Stimulated activated CD8-positive, alpha-beta memory T cell treated with anti-CD3 and anti-CD28 coated beads, Interleukin-2, amount 100 ng/mL, for 1 hour (primary cell): ENCODE results near the gene PRKD1.

Source experiments
- DNase-seq, 2 donors: peaks; one replicate each; pipeline ENCODE4 v3.0.0-alpha.2; 2020; ENCODE audit warnings: low read depth in 2 of 2

Gene PRKD1

DNA sequence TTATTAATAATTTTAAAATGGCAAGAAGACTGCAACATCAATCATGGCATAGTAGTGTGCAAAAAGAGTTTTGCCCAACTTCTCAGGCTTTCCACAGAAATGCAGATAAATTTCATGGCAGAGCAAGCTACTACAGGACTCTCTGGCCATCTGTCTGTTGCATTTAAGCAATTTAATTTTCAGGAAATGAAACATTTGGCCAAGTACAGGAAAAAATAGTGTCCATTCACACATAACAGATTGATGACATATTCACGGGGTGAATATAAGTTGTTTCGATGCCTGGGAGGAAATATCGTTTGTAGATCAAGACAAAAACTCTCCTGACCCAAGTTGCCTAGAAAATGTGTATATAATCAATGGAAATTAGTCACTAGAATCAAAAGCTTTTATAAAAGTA, 324.0 kb downstream of the PRKD1 start:
- no peak for DNase-seq

DNA sequence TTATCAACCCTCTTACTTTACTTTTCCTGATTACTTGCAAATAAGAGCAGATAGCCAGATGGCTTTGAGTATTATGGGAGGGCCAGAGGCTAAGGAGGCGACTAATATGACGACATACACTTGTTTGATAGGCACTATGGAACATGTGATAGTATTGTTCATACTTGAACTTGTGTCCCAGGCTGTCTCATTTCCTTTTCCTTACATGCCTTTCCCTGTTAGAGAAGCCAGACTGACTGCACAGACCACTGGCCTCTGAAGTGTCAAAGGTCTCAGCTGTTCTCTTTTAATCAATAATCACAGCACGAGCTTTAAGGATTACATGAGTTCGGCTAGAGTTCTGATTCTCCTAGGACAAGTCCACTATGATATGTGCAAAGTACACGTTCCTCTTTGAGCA, 326.0 kb downstream of the PRKD1 start:
- no peak for DNase-seq

DNA sequence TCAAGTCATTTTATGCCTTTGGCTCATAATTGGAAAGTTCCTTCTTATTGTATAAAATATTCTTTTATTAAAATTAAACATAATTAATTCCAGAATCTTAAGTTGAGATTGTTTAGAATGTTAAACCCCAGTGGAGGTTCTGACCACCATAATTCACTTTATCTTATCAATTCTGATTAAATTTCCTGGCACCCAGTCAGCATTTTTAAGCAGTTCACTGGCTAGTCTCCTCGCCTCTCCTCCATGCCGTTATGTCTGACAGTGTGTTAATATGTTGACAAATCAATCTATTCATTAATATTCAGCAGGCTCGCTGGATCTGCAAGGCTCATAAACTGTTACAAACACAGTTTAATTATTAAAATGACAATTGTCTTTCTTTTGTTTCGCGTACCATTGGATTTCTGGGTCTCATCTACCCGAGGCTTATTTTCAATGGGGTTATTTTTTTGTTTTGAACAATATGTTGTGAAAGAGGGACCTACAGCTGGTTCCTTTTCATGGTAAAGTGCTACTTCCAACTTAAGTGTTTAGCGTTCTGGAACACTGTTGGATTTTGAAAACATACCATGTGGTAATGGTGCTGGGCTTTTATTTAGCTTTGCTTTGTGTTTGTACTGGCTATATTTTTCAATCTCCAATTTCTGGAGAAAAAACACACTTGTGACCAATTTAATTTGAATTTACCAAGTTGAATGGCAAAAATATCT, 339.7 kb downstream of the PRKD1 start:
- DNase-seq, result no peak

DNA sequence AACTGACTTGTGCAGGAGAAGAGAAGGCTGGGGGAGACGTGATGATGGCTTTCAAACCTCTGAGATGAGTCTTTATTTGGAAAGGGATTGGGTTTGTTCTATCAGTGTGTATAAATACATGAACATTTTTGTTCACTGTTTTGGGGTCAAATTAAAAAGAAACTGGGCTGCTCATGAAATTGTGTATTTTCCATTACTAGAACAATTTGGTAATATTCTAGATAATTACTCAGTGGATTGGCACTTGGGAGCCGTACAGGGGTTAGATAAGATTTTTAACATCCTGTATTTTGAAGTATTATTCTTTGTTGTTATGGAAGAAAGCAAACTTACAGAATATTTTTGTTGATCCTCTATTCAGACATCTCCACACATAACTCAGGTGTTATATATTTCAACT, 340.6 kb downstream of the PRKD1 start:
- DNase-seq, result no peak

DNA sequence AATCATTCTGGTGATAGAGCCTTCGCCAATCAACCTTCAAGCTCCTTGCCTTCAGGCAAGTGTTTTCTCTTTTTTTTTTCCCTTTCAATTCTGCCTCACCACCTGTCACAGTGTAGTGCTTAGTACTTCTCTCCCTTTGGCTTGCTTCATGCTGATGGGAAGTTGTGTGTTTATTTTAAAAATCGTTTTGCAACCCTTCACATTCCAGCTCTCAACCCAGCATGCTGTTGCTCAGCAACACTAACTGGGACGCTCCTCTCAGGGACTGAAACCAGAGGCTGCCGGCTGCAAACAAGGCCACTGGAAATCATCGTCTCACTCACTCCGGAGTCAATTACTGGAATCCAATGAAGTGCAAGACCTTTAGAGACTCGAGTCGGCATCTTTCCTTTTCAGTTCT, 342.7 kb downstream of the PRKD1 start:
- no peak for DNase-seq

DNA sequence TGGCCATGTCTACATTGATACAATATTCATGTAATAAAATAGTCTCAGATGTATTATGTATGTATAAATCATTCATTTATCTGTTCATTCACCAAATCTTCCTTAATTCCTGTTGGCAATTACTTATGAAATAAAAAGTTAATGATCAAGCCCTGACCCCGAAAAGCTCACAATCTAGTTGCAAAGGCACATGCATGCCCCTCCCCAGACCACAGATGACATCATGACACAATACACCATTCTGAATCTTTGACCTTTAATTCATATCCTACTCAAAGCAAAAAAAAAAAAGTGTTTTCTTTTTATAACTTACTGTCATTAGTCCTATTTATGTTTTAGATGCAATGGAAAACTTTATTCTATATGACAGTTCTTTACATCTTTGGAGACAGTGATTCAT, 346.9 kb downstream of the PRKD1 start:
- DNase-seq, result no peak

DNA sequence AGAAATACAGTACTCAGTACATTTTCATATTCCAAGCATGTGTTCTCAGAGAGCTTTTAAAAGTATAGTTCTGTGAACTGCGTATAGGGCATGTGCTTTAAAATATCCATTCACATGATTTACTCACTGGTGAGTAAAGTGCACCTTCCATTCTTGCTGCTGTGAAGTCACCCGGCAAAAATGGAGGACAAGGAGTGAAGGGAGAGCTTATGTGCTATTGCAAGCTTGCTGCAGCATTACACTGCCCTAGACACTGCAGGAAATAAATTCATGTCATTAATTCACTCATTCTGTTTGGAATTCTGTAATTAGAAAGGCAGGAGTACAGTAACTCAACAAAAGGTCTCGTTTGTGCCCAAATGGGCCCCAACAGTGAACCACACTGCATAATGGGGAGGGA, 347.8 kb downstream of the PRKD1 start:
- no peak for DNase-seq

DNA sequence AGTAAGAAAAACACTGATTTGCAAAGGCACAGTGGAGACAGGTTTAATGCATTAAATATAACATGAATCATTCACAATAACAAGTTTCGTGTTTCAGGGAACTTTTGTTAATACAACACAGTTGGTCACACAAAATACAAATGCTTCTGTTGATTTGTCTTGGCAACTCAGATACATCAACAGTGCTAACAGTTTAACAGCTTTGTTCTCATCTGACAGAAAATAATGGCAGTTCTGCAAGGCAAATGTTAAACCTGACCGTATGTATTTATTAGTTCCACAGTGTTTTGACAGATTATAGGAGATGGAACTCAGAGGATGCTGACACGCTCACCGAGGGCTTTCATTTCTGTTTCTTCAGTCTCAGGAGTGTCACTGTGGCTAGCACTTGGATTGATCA, 350.7 kb downstream of the PRKD1 start:
- no peak for DNase-seq

DNA sequence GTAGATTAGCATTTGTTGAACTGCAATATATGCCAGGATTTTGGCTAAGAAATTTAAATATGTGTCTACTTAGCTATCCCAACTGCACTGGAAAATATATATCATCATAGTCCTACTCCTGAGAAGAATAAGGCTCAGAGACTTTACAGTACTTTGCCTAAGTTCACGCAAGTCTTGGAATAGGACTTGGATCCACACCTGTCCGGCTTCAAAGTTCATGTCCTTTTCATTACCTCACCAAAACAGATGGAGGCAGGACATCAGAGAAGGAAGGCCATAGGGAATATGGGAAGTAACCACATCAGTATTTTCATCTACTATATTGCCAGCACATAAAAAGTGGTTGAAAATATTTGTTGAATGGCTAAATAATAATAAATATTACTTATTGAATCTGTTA, 358.5 kb downstream of the PRKD1 start:
- no peak for DNase-seq

DNA sequence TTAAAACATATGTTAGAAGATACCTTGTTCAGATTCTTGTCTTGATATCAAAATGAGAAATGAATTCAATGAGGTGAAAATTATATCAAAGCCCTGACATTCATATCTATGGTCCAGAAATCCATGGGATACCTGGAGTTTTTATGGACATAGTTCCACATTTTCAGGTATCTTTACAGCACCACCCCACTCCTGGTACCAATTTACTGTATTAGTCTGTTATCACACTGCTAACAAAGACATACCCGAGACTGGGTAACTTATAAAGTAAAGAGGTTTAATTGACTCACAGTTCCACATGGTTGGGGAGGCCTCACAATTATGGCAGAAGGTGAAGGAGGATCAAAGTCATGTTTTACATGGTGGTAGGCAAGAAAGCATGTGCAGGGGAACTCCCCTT, 361.5 kb downstream of the PRKD1 start:
- DNase-seq, result no peak

DNA sequence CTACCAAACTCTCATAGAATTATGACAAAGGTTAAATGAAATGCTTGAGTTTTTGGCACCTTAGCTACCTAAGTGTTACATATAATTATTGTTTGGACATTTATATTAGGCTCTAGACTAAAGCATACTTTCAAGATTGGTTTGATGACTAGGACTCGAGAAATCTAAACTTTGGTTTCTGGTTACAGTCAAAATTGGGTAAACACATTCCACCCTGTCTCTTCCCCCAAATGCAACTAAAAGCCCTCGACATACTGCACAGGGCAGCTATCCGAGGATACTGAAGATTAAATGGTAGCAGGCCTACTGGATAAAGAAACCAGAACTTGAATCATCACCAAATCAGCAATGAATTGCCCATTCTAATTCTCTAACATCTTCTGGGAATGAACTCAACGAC, 369.1 kb downstream of the PRKD1 start:
- DNase-seq, result no peak

DNA sequence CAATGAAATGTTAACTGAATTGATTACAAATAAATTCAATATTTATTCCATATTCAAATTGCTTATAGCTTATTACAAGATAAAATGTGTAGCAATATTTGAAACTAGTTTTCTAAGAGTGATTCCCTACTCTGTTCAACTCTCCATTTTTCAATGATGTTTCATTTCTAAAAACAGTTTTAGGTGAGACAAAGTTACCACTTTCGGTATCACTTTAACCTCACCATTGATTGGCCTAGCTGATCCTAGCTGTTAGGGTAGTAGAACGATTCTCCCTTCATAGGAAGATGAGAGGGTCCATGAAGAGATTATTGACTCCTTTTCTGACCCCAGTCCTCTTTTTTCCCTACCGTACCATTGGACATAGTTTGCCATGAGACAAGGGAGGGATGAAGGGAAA, 373.3 kb downstream of the PRKD1 start:
- no peak for DNase-seq

DNA sequence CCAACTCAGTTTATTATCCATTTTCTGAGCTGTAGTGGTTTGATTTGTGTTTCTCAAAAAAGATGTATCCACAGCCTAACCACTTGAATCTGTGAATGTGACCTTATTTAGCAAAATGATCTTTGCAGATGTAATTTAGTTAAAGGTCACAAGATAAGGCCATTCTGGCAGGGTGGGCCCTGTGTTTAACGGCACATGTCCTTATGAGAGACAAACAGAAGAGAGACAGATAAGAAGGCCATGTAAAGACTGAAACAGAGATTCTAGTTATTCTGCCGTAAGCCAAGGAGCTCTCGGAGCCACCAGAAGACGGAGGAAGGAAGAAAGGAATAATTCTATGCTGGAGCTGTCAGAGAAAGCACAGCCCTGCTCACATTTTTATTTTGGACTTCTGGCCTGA, 374.2 kb downstream of the PRKD1 start:
- DNase-seq, result no peak

DNA sequence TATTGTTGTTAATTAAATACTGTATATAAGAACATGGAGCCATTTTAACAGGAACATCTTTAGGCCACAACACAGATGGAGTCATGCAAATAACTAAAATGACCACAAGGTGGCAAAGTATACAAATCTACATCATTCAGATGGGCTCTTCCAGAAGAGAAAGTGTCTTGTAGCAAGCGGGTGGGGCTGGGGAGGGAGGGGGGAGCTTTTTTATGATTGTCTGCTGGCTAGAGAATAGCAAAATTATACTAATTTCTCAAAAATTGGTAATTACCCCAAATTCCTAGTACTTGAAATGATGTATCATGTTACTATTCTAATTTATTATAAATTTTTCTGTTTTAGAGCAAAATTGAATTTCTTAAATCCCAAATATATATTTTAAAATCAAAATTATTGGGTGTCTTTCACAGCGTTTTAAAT, 378.7 kb downstream of the PRKD1 start:
- no peak for DNase-seq

DNA sequence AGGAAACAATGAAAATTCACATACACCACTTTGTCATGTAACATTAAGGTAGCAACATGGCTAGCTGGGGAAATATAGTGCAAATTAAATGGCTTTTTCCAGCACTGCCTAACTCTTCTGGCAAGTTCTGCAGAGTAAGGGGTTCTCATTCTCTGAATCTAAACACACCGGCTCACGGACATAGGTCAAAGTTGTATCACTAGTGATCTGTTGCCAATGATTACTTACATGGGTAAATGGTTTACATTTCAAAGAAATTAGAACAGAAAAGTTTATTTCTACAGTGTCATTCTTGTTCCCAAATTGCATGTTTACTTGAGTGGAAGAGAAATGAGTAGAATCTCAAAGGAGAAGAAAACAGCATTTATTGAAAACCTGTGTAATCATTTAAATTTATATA, 381.9 kb downstream of the PRKD1 start:
- DNase-seq, result no peak

DNA sequence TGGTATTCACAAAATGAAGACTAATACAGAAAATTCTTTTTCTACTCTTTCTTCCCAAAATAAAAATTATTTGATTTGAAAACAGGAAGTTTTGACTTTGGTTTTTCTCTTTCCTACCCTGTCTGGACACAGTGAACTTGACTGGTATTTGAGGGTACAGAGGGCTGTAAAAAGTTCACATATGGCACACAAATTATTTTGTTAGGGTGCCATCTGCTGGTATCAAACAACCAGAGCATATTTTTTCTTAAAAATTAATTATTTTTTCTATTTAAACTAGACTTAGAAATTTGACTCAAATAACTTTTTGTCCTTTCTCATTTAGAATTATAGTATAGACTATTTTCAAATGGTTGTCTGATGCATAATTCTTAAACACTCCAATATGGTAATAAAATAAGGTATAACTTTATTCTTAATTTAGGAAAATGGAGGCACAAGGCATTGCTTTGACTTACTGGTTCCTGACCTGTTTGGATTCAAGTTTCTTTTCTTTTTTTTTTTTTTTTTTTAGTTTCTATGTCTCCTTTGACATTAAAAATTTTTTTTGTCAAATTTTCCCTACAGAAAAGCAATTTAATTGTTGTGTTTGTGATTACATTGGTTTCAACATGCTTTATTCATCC, 390.6 kb downstream of the PRKD1 start:
- no peak for DNase-seq

DNA sequence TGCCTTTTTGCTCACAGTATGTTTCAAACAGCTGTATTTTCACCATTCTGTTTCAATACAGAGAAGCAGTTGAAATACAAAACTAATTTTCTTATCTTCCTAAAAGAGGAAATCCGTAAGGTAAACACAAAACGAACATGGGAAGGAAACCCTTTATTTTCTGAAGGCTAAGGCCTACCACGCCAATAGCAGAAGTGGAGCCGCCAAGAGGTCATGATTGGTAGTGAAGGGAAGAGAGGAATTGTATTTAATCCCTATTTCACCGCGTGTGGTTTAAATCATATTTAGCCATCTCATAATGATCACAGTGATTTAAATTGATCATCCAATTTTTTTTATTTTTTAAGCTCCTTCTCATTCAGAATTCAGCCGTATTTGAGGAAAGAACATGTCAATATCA, 398.2 kb downstream of the PRKD1 start:
- DNase-seq, result no peak

DNA sequence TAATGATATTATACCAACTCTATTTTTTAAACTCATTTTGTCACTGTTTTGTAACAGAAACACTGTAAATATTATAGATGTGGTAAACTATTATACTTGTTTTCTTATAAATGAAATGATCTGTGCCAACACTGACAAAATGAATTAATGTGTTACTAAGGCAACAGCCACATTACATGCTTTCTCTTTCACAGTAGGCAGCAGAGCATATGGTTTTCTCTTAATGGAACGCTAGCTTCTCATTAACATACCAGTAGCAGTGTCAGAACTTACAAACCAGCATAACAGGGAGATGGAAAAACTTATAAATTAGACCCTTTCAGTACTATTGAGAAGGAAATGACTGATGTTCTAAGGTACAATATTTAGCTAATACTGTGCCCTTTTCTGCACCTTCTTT, 398.8 kb downstream of the PRKD1 start:
- DNase-seq, result no peak

DNA sequence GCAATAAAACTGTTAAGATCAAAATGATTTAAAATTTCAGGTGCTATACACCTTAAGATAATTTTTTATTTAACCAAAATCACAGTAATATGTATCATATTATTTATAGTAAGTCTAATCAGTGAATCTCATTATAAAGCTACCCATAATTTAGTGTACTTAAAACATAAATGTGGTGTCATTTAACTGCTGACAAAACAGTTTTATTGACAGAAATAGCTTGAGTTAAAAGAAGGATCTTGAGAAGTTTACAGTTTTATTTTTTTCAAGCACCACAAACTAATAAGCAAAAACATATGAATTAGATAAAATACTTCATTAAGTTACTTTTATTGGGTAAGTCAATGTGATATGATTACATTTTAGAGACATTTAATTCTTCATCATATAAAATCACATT, 400.4 kb downstream of the PRKD1 start:
- no peak for DNase-seq
